ENCODE results near the gene CDH11.

Gene CDH11

DNA sequence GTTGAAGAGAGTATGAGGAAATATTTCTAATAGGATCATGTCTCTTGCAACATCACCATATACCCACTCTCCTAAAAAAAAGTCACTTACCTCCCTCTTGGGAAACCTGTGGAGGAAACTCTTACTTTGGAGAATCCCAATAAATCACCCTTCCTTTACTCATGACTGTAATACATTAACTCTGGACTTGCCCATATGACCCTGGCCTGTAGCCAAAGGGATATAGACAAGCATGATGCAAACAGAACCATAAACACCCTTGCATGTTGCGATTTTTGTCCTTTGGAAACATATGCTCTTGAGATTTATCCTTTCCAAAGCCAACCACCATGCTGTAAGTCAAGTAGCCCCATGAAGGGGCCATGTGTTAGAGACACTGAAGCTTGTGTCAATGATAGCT, 19.5 kb downstream of the CDH11 start:
- Histone ChIP-seq H3K27me3 (no peaks in the 10 kb centered on the region), H4K20me1 (no peaks in the 10 kb centered on the region), H3K4me1 (no peaks in the 10 kb centered on the region), H3K4me2 (no peak overlapping the region), H3K36me3 (no peaks in the 10 kb centered on the region), H3K27ac (no peak overlapping the region), H3K4me3 (no peak overlapping the region), H3K9ac (no peak overlapping the region), H3K9me3 (no peaks in the 10 kb centered on the region)
- no peak for TF ChIP-seq Cebpa-rat (IDR thresholded peaks at IDR 0.05)

DNA sequence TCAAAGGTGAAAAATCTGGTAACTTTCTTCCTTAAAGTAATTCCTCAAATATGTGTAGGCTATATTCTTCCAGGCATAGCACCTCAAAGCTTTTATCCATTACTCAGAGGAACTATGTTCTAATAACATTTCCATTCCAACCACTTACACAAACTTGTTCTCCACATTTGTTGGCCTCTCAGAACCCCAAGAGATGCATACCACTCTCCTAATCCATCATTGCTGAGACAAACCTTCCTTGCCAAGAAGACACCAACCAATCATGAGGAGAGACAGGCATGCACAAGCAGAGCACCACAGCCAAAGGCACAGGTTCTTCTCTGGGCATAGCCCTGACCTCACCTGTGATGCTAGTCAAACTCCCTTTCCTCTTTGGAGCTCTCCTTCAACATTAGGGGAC, 20.9 kb downstream of the CDH11 start:
- Histone ChIP-seq H3K4me1 (no peaks in the 10 kb centered on the region), H3K9ac (no peak overlapping the region), H3K27me3 (no peaks in the 10 kb centered on the region), H3K4me3 (no peak overlapping the region), H3K9me3 (no peaks in the 10 kb centered on the region), H3K36me3 (no peaks in the 10 kb centered on the region), H3K4me2 (no peak overlapping the region), H4K20me1 (no peaks in the 10 kb centered on the region), H3K27ac (no peak overlapping the region)
- TF ChIP-seq Cebpa-rat (IDR thresholded peaks at IDR 0.05), result no peak

DNA sequence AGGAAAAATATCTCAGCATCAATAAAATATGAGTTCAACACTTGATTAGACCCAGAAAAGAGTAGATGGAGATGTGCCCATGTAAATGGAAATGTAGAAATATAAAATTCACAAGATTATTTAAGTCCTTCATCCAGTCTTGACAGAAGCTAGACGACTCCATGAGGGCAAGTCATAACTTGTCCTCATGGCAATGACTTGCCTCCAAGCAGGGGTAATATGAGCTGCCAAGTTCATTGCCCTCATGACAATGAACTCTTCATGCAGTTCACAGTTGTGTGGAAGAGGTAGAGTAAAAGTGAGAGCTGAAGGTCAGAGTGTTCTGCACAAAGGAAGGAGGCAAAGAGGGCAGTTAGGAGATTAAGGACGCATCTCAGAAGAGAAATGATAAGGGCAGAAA, 22.3 kb downstream of the CDH11 start:
- no peak for TF ChIP-seq Cebpa-rat (IDR thresholded peaks at IDR 0.05)
- Histone ChIP-seq H3K36me3 (no peaks in the 10 kb centered on the region), H3K4me1 (no peaks in the 10 kb centered on the region), H3K9ac (no peak overlapping the region), H4K20me1 (no peaks in the 10 kb centered on the region), H3K27me3 (no peaks in the 10 kb centered on the region), H3K4me2 (no peak overlapping the region), H3K27ac (no peak overlapping the region), H3K4me3 (no peak overlapping the region), H3K9me3 (no peaks in the 10 kb centered on the region)

DNA sequence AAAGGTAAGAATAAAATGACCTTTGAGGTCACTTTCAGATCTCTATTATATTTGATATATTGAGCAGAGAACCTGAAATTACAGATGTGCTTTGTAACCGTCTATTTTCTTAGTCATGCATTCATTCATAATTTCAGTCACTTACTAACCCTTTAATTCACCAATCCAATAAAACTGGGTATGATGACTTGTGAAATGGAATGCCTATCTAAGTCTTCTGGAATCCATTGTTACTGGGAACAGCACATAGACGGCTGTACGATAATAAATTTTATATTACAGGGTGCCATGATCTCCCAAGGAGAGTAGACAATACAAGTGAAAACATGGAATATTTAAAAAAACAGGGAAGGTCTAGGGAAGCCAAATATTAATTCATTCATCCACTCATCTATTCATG, 22.9 kb downstream of the CDH11 start:
- Histone ChIP-seq H3K27ac (no peak overlapping the region), H3K4me2 (no peak overlapping the region), H4K20me1 (no peaks in the 10 kb centered on the region)

DNA sequence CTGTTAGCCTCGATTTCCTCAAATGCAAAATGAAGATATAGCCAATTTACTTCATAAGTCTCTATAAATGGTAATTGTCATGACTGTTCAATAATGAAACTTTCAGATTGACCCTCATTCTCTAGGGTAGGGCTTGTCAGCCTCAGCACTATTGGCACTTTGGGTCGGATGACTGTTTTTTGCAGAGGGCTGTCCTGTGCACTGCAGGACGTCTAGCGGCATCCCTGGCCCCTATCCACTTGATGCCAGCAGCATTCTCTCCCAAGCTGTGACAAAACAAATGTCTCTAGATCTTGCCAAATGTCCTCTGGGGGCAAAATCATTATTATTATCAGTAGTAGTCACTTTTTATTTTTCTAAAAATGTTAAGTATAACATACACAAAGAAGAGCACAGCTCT, 24.6 kb downstream of the CDH11 start:
- no peak overlapping the region for H3K9ac ChIP-seq
- H3K4me1 ChIP-seq, result no peaks in the 10 kb centered on the region
- H4K20me1 ChIP-seq, result no peaks in the 10 kb centered on the region
- H3K4me2 ChIP-seq, result no peak overlapping the region
- no peak overlapping the region for H3K4me3 ChIP-seq
- H3K9me3 ChIP-seq, result no peaks in the 10 kb centered on the region
- no peaks in the 10 kb centered on the region for H3K36me3 ChIP-seq
- H3K27me3 ChIP-seq, result no peaks in the 10 kb centered on the region
- TF ChIP-seq Cebpa-rat (IDR thresholded peaks at IDR 0.05), result no peak
- H3K27ac ChIP-seq, result no peak overlapping the region

More for the DNA sequence above, 22.9 kb downstream of the CDH11 start:
- no peak overlapping the region for H3K9ac ChIP-seq
- H3K4me3 ChIP-seq, result no peak overlapping the region
- no peaks in the 10 kb centered on the region for H3K27me3 ChIP-seq
- TF ChIP-seq Cebpa-rat (IDR thresholded peaks at IDR 0.05), result no peak
- no peaks in the 10 kb centered on the region for H3K36me3 ChIP-seq
- no peaks in the 10 kb centered on the region for H3K4me1 ChIP-seq
- no peaks in the 10 kb centered on the region for H3K9me3 ChIP-seq

DNA sequence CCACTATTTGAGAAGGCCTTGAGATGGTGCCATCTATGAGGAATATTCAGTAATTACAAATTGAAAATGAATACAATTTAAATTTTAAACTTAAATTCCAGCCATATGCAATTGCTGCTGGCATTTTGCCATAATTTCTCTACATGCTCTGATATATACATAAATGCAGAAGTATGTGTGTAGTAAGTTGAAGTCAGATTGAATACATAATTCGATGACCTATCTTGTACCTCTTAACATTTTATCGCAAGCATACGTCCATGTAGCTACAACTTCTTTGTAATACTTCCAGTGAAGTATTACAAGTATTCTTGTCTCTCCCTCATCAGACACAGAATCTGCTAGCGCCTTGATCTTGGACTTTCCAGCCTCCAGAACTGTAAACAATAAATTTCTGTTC, 26.0 kb downstream of the CDH11 start:
- Histone ChIP-seq H3K36me3 (no peaks in the 10 kb centered on the region), H3K27ac (no peak overlapping the region), H4K20me1 (no peaks in the 10 kb centered on the region), H3K4me1 (no peaks in the 10 kb centered on the region), H3K27me3 (no peaks in the 10 kb centered on the region), H3K4me3 (no peak overlapping the region), H3K9me3 (no peaks in the 10 kb centered on the region), H3K9ac (no peak overlapping the region), H3K4me2 (no peak overlapping the region)
- TF ChIP-seq Cebpa-rat (IDR thresholded peaks at IDR 0.05), result no peak

DNA sequence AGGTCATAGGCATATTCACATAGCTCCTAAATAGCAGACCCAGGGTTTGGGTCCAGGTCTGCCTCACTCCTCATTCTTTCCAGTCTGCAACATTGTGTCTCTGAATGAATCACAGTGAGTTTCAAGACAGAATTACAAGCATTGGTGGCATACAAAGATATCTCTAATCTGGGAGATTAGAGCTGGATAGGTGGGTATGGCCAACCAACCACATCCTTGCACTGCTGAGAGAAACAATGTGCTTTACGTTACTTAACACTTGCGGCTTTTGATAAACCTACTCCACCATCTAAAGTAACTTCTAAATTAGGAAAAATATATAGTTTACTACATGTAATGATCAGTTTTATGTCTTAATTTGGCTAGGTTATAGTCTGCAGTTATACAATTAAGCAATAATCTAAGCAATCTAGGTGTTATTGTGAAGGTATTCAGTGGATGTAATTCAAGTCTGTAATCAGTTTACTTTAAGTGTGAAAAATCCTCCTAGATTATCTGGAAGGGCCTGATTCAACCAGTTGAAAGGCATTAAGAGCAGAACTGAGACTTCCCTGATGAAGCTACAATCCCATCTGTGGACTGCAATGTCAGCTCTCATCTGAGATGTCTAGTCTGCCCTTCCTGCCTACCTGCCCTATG, 26.7 kb downstream of the CDH11 start:
- no peaks in the 10 kb centered on the region for H3K27me3 ChIP-seq
- H3K36me3 ChIP-seq, result no peaks in the 10 kb centered on the region
- H3K27ac ChIP-seq, result no peak overlapping the region
- H3K4me1 ChIP-seq, result no peaks in the 10 kb centered on the region
- no peak overlapping the region for H3K4me2 ChIP-seq
- H3K9ac ChIP-seq, result no peak overlapping the region
- H3K4me3 ChIP-seq, result no peak overlapping the region
- H3K9me3 ChIP-seq, result no peaks in the 10 kb centered on the region
- no peak for TF ChIP-seq Cebpa-rat (IDR thresholded peaks at IDR 0.05)
- no peaks in the 10 kb centered on the region for H4K20me1 ChIP-seq

DNA sequence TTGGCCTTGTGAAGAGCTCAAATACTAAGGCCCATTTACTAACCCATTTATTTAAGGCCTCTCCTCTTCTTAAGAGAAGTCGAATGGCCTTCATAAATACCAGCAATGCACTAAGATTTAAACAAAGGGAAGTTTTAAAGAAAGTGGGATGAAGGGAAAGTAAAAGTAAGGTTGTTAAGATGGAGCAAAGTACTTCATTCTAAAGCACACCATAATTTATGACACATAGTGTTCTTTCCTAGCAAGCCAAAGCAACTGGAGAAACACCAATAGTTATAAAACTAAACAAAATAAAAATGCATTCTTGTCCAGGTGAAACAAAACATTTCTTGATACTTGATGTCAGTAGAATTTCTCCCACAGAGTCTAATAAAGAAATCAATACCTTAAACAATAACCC, 27.9 kb downstream of the CDH11 start:
- Histone ChIP-seq H3K27me3 (no peaks in the 10 kb centered on the region), H3K27ac (no peak overlapping the region), H3K9ac (no peak overlapping the region), H3K4me2 (no peak overlapping the region), H3K36me3 (no peaks in the 10 kb centered on the region), H3K4me1 (no peaks in the 10 kb centered on the region), H4K20me1 (no peaks in the 10 kb centered on the region), H3K9me3 (no peaks in the 10 kb centered on the region), H3K4me3 (no peak overlapping the region)
- TF ChIP-seq Cebpa-rat (IDR thresholded peaks at IDR 0.05), result no peak

DNA sequence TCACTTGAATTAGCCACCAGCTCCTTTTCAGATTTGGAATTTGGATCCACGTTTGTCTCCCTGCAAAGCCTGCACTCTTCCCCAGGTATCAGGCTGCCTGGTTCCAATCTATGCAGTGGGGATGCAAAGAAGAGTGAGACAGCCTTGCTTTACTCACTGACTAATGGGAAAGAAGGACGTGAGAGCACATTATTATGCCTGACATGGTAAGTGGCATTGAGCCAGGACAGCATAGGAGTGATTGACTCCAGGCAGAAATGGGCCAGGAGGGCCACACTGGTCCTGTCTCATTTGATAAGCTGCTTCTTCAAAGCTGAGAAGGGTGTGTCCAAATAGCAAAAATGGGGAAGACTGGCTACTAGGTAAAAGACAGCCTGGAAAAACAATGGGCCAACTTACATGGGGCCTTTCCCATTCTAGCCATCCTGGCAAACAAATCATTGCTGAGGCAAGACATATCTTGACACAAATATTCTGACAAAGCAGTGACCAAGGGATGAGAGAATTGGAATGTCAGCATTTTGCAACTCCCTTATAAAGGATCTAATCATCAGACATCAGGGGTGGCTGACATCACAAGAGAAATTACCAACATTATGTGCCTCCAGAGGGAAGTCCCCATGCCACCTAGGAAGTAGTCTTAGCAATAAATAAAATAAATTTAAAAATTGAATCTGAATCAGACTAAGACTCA, 38.6 kb downstream of the CDH11 start:
- H3K9ac ChIP-seq, result no peak overlapping the region
- H3K4me1 ChIP-seq, result no peaks in the 10 kb centered on the region
- H3K27me3 ChIP-seq, result no peaks in the 10 kb centered on the region
- no peak overlapping the region for H3K27ac ChIP-seq
- no peaks in the 10 kb centered on the region for H4K20me1 ChIP-seq
- H3K4me3 ChIP-seq, result no peak overlapping the region
- no peak for TF ChIP-seq Cebpa-rat (IDR thresholded peaks at IDR 0.05)
- H3K9me3 ChIP-seq, result no peaks in the 10 kb centered on the region
- no peak overlapping the region for H3K4me2 ChIP-seq
- H3K36me3 ChIP-seq, result no peaks in the 10 kb centered on the region

DNA sequence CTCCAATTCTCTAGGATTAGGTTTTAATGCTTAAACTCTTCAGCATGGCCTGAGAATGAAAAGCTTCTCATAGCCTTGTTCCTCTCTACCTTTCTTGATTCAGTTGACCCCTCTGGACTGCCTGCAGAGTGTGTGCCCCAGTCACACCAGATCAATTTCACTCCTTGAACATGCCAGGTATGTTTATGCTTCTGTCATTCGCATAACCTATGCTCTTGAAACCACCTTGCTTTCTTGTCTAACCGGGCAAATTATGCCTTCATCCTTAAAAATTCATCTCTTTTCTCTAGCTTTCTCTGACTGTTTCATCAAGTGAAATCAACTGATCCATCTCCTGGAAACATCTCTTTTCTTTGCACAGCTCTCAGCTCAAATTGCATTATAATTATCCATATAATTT, 42.3 kb downstream of the CDH11 start:
- Histone ChIP-seq H4K20me1 (no peaks in the 10 kb centered on the region), H3K4me2 (no peak overlapping the region), H3K9ac (no peak overlapping the region), H3K4me1 (no peaks in the 10 kb centered on the region), H3K4me3 (no peak overlapping the region), H3K27me3 (no peaks in the 10 kb centered on the region), H3K9me3 (no peaks in the 10 kb centered on the region), H3K36me3 (no peaks in the 10 kb centered on the region), H3K27ac (no peak overlapping the region)
- no peak for TF ChIP-seq Cebpa-rat (IDR thresholded peaks at IDR 0.05)
